ENCODE measurements around the gene IL2RG. TPM values are rescaled to one million over a fixed set of nuclear protein-coding genes. Genes with fewer than 3 reads are reported as not detected.
A peak's percentile ranks its signal among the peaks of the same experiment; 100 is the strongest.

IL2RG gene
- total and polyA plus RNA-seq, 7 donors: 0.93 to 2.8 (median 1.2) TPM

GRCh38 chrX:71095555-71095980 is 15.8 kb downstream of the IL2RG start, which contains the start of gene FOXO4:
TSS of gene FOXO4 (plus strand) at chrX:71095851. CDS start at chrX:71096529, 678 bp downstream.
- Histone ChIP-seq H3K9me3 (no peaks in the 10 kb centered on the region), H3K4me3 (peak within 1 kb of the TSS; percentile 75), H3K4me1 (no peaks in the 10 kb centered on the region), H3K36me3 (ENCODE audit: insufficient read depth in 1 of 2, low read depth in 1 of 2) (no peaks in the 10 kb centered on the region), H3K27me3 (ENCODE audit: insufficient read depth in 3 of 3, low read length in 2 of 3) (peaks cover 0 to 11% (median 0%) of the 10 kb centered on the region in 3 donors), H3K27ac (peak within 1 kb of the TSS; percentile 72)
- 0 to 9% (median 1%) methylated on average over 19 to 29 of the region's 29 CpGs for WGBS, 3 donors
- DNase-seq (peak; percentile 89 to 95), ATAC-seq (peak; percentile 95 to 98 (median 97))
- intact Hi-C loops (cut with DNase I): no loop called here
- no peak for TF ChIP-seq CTCF (IDR thresholded peaks at IDR 0.05)

GRCh38 chrX:71095033-71095432 is 16.3 kb downstream of the IL2RG start:
- Histone ChIP-seq H3K9me3 (no peaks in the 10 kb centered on the region), H3K27me3 (ENCODE audit: insufficient read depth in 3 of 3, low read length in 2 of 3) (peaks cover 0 to 9% (median 0%) of the 10 kb centered on the region in 3 donors), H3K4me1 (no peaks in the 10 kb centered on the region), H3K27ac (peak overlapping the region; percentile 72), H3K36me3 (ENCODE audit: insufficient read depth in 1 of 2, low read depth in 1 of 2) (no peaks in the 10 kb centered on the region), H3K4me3 (peak overlapping the region; percentile 75)
- WGBS, 3 donors: 21 to 35% (median 34%) methylated on average over 4 to 6 of the region's 6 CpGs
- DNase-seq: no peak
- peak in 1 of 4 donors; percentile 6 for ATAC-seq
- intact Hi-C loops (cut with DNase I): no loop called here
- TF ChIP-seq CTCF (IDR thresholded peaks at IDR 0.05): no peak

GRCh38 chrX:71091263-71091662 is 20.1 kb downstream of the IL2RG start:
- H3K4me1 ChIP-seq: no peaks in the 10 kb centered on the region
- no peak overlapping the region for H3K4me3 ChIP-seq
- no peak for TF ChIP-seq CTCF (IDR thresholded peaks at IDR 0.05)
- intact Hi-C loops (cut with DNase I): no loop called here
- H3K27me3 ChIP-seq (ENCODE audit: insufficient read depth in 3 of 3, low read length in 2 of 3): peaks cover 0 to under 1% (median 0%) of the 10 kb centered on the region in 3 donors
- DNase-seq: no peak
- H3K27ac ChIP-seq: no peak overlapping the region
- no peak for ATAC-seq
- H3K36me3 ChIP-seq (ENCODE audit: insufficient read depth in 1 of 2, low read depth in 1 of 2): no peaks in the 10 kb centered on the region
- no peaks in the 10 kb centered on the region for H3K9me3 ChIP-seq
- 62 to 89% (median 85%) methylated on average over 5 of the region's 5 CpGs for WGBS, 3 donors

GRCh38 chrX:71085900-71086299 is 25.5 kb downstream of the IL2RG start:
- no peak overlapping the region for H3K27ac ChIP-seq
- peaks cover 0 to 6% (median 0%) of the 10 kb centered on the region in 3 donors for H3K27me3 ChIP-seq (ENCODE audit: insufficient read depth in 3 of 3, low read length in 2 of 3)
- no peak for TF ChIP-seq CTCF (IDR thresholded peaks at IDR 0.05)
- H3K4me3 ChIP-seq: no peak overlapping the region
- no peak for DNase-seq
- H3K36me3 ChIP-seq (ENCODE audit: insufficient read depth in 1 of 2, low read depth in 1 of 2): no peaks in the 10 kb centered on the region
- no peak for ATAC-seq
- H3K4me1 ChIP-seq: no peaks in the 10 kb centered on the region
- H3K9me3 ChIP-seq: no peaks in the 10 kb centered on the region
- intact Hi-C loops (cut with DNase I): no loop called here
- 37 to 55% (median 53%) methylated on average over 4 of the region's 4 CpGs for WGBS, 3 donors

- DNase-seq: no peak
- WGBS, 3 donors: 69 to 94% (median 92%) methylated on average over 2 to 4 of the region's 4 CpGs
- Histone ChIP-seq H3K27ac (no peak overlapping the region), H3K4me3 (no peak overlapping the region), H3K27me3 (ENCODE audit: insufficient read depth in 3 of 3, low read length in 2 of 3) (peaks cover 0 to 6% (median 0%) of the 10 kb centered on the region in 3 donors), H3K4me1 (no peaks in the 10 kb centered on the region), H3K9me3 (no peaks in the 10 kb centered on the region), H3K36me3 (ENCODE audit: insufficient read depth in 1 of 2, low read depth in 1 of 2) (no peaks in the 10 kb centered on the region)
- no peak for TF ChIP-seq CTCF (IDR thresholded peaks at IDR 0.05)
- intact Hi-C loops (cut with DNase I): no loop called here
- ATAC-seq: no peak
These were observed 28.6 kb downstream of the IL2RG start for GRCh38 chrX:71082822-71083221.
